ENCODE data around the gene PCNX3.
A peak's percentile ranks its signal among the peaks of the same experiment; 100 is the strongest.

Gene PCNX3

DNA sequence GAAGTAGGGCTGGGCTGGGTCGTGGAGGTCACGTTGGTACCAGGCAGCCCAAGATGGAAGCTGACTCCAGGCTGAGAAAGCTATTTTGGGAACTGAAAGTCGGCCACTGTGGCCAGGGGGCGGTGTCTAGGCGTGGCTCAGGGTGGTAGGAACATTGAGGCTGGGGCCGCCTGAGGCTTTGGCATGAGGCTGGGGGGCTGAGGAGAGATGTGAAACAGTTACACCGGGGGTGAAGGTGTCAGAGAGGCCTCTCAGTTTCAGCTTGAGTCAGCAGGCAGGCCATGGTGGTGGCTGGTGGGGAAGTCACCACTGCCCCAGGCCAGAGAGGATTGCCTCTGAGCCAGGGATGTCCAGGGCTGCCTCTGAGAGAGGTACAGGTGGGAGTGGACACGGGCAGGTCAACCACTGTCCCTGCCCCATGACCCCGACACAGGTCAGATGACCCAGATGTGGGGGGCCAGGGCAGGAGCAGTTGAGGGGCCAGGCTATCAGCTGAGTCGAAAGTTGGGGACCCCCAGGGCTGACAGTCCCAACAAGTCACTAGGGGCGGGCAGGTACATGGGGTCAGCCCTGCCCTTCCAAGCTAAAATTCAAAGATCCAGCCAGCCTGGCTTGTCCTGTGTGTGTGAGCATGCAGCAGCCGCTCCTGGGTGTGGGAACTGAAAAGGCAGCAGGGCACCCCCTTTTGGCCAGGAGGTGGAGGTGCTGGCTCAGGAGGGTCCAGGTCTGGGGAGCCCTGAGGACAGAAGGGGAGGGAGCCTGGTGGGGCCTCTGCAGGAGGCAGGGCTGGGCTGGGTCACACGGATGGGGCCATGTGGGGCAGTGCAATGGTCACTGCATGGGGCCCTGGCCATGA, 27.1 kb upstream of the PCNX3 start:
- ATAC-seq (ENCODE audit: insufficient read depth, low read depth) (peak; percentile 82), DNase-seq (peak; percentile 62)
- no peak overlapping the region for H3K4me2 ChIP-seq (ENCODE audit: insufficient read depth, low read length)
- peaks cover 55% of the 10 kb centered on the region for H3K36me3 ChIP-seq (ENCODE audit: insufficient read depth, low read length)
- peaks cover 4% of the 10 kb centered on the region; the same call in 1 of the 2 replicates for H4K20me1 ChIP-seq (ENCODE audit: insufficient read depth, low read length)
- H3K27me3 ChIP-seq (ENCODE audit: insufficient read depth, low read length, poor library complexity), result no peaks in the 10 kb centered on the region
- no peak overlapping the region for H3K27ac ChIP-seq (ENCODE audit: low read length)
- H2AFZ ChIP-seq (ENCODE audit: low read depth, low read length), result no peak overlapping the region
- no peaks in the 10 kb centered on the region for H3K79me2 ChIP-seq (ENCODE audit: insufficient read depth, low read length)
- no peak overlapping the region for H3K4me3 ChIP-seq (ENCODE audit: low read depth in 1 of 2, low read length in 2 of 2)
- no peak overlapping the region for H3K9ac ChIP-seq (ENCODE audit: low read depth, low read length)
- no peaks in the 10 kb centered on the region for H3K4me1 ChIP-seq (ENCODE audit: insufficient read depth, low read length)
- TF ChIP-seq, protein P1, sequence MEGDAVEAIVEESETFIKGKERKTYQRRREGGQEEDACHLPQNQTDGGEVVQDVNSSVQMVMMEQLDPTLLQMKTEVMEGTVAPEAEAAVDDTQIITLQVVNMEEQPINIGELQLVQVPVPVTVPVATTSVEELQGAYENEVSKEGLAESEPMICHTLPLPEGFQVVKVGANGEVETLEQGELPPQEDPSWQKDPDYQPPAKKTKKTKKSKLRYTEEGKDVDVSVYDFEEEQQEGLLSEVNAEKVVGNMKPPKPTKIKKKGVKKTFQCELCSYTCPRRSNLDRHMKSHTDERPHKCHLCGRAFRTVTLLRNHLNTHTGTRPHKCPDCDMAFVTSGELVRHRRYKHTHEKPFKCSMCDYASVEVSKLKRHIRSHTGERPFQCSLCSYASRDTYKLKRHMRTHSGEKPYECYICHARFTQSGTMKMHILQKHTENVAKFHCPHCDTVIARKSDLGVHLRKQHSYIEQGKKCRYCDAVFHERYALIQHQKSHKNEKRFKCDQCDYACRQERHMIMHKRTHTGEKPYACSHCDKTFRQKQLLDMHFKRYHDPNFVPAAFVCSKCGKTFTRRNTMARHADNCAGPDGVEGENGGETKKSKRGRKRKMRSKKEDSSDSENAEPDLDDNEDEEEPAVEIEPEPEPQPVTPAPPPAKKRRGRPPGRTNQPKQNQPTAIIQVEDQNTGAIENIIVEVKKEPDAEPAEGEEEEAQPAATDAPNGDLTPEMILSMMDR (IDR thresholded peaks at IDR 0.05; ENCODE audit: borderline replicate concordance, extremely low read depth, low read length, poor library complexity, severe bottlenecking), result peak; percentile 78
- no peak for TF ChIP-seq EZH2 (IDR thresholded peaks at IDR 0.05; ENCODE audit: borderline replicate concordance, low read depth, low read length, severe bottlenecking)
- no peaks in the 10 kb centered on the region for H3K9me3 ChIP-seq (ENCODE audit: insufficient read depth, low read length, severe bottlenecking)

DNA sequence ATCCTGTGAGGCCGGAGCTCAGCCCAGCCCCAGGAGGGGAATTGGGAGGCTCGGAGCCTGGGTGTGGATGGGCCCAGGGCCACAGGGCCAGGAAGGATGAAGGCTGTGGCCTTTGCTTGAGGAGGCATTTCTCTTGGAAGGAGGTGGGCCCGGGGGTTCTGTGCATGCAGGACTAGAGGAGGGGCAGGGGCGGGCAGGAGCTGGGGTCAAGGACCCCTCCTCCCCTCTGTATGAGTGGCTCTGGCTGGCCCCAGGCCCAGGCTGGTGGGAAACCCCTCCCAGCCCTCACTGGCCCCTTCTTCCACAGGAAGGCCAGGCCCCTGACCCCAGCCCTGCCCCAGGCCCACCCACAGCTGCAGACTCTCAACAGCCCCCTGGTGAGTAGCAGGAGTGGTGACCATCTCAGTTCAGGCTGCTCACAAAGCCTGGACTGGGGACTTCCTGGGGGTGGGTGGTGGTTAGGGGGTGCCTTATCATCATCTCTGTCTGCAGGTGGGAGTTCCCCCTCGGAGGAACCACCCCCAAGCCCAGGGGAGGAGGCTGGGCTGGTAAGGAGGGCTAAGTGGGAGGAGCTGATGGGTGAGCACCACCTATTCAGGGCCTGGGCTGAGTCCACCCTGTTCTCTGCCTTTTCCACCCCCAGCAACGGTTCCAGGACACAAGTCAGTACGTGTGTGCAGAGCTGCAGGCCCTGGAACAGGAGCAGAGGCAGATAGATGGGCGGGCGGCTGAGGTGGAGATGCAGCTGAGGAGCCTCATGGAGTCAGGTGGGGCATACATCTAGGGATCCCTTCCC, 25.9 kb upstream of the PCNX3 start:
- 0 out of 3 replicates have a peak, but pooled peaks have one; percentile 28 for ATAC-seq (ENCODE audit: insufficient read depth, low read depth)
- no peak overlapping the region for H2AFZ ChIP-seq (ENCODE audit: low read depth, low read length)
- no peaks in the 10 kb centered on the region for H3K9me3 ChIP-seq (ENCODE audit: insufficient read depth, low read length, severe bottlenecking)
- DNase-seq, result peak; percentile 39
- no peak overlapping the region for H3K4me2 ChIP-seq (ENCODE audit: insufficient read depth, low read length)
- no peak overlapping the region for H3K27ac ChIP-seq (ENCODE audit: low read length)
- H3K9ac ChIP-seq (ENCODE audit: low read depth, low read length), result no peak overlapping the region
- peaks cover 4% of the 10 kb centered on the region; the same call in 1 of the 2 replicates for H4K20me1 ChIP-seq (ENCODE audit: insufficient read depth, low read length)
- H3K79me2 ChIP-seq (ENCODE audit: insufficient read depth, low read length), result no peaks in the 10 kb centered on the region
- H3K4me3 ChIP-seq (ENCODE audit: low read depth in 1 of 2, low read length in 2 of 2), result no peak overlapping the region
- H3K27me3 ChIP-seq (ENCODE audit: insufficient read depth, low read length, poor library complexity), result no peaks in the 10 kb centered on the region
- H3K4me1 ChIP-seq (ENCODE audit: insufficient read depth, low read length), result no peaks in the 10 kb centered on the region
- TF ChIP-seq, protein P1 (IDR thresholded peaks at IDR 0.05; ENCODE audit: borderline replicate concordance, extremely low read depth, low read length, poor library complexity, severe bottlenecking), result no peak
- TF ChIP-seq EZH2 (IDR thresholded peaks at IDR 0.05; ENCODE audit: borderline replicate concordance, low read depth, low read length, severe bottlenecking), result no peak
- peaks cover 52% of the 10 kb centered on the region for H3K36me3 ChIP-seq (ENCODE audit: insufficient read depth, low read length)

DNA sequence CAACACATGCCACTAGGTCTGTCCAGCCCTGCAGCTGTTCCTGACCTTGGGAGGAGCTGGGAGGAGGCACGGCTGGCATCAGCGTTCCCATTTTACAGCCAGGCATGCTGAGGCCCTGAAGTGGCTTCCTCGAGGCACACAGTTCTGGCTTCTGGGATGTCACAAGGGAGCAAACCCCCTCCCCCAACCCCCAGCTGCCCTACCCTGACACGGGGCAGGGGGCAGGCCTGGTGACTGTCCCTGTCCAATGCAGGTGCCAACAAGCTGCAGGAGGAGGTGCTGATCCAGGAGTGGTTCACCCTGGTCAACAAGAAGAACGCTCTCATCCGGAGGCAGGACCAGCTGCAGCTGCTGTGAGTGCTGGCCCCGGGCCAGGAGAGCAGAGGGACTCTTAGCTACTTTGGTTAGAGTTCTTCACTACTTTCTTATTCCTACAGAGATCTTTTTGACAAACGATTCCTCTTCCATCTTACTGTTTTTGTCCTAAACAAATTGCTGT, 25.3 kb upstream of the PCNX3 start:
- ATAC-seq (ENCODE audit: insufficient read depth, low read depth), result no peak
- Histone ChIP-seq H3K4me2 (ENCODE audit: insufficient read depth, low read length) (no peak overlapping the region), H3K9me3 (ENCODE audit: insufficient read depth, low read length, severe bottlenecking) (no peaks in the 10 kb centered on the region), H2AFZ (ENCODE audit: low read depth, low read length) (no peak overlapping the region), H3K79me2 (ENCODE audit: insufficient read depth, low read length) (no peaks in the 10 kb centered on the region), H3K36me3 (ENCODE audit: insufficient read depth, low read length) (peaks cover 51% of the 10 kb centered on the region), H4K20me1 (ENCODE audit: insufficient read depth, low read length) (peaks cover 4% of the 10 kb centered on the region), H3K27ac (ENCODE audit: low read length) (no peak overlapping the region), H3K4me3 (ENCODE audit: low read depth in 1 of 2, low read length in 2 of 2) (no peak overlapping the region), H3K4me1 (ENCODE audit: insufficient read depth, low read length) (no peaks in the 10 kb centered on the region), H3K27me3 (ENCODE audit: insufficient read depth, low read length, poor library complexity) (no peaks in the 10 kb centered on the region), H3K9ac (ENCODE audit: low read depth, low read length) (no peak overlapping the region)
- DNase-seq, result no peak
- TF ChIP-seq, protein P1 (IDR thresholded peaks at IDR 0.05; ENCODE audit: borderline replicate concordance, extremely low read depth, low read length, poor library complexity, severe bottlenecking), result no peak
- no peak for TF ChIP-seq EZH2 (IDR thresholded peaks at IDR 0.05; ENCODE audit: borderline replicate concordance, low read depth, low read length, severe bottlenecking)
